HEK293 (cell line): ENCODE data around the gene KANK2.

Experiments
- EGR2 ChIP-seq: fragments of 450-650 bp; formaldehyde crosslinking; IDR thresholded peaks from 2 replicates; pipeline ENCODE4 v1.5.1; 2016; ENCODE audit warnings: low read depth, missing biosample characterization, missing genetic modification characterization
- GLIS1 ChIP-seq: fragments of 450-650 bp; formaldehyde crosslinking; IDR thresholded peaks from 2 replicates; pipeline ENCODE4 v1.5.1; 2016; ENCODE audit warnings: missing biosample characterization, missing genetic modification characterization
- HOXC10 ChIP-seq: sonication (generic); formaldehyde crosslinking; IDR thresholded peaks from 2 replicates; pipeline ENCODE4 v1.8.1; 2023; ENCODE audit warnings: mild to moderate bottlenecking, missing genetic modification reagents
- KLF10 ChIP-seq: fragments of 450-650 bp; IDR thresholded peaks from 2 replicates; pipeline ENCODE4 v1.5.1; 2018; ENCODE audit warnings: missing biosample characterization, mild to moderate bottlenecking, missing genetic modification characterization
- KLF7 ChIP-seq: fragments of 450-650 bp; formaldehyde crosslinking; IDR thresholded peaks from 2 replicates; pipeline ENCODE4 v1.5.1; 2016; ENCODE audit warnings: missing biosample characterization, missing genetic modification characterization, borderline replicate concordance
- MYNN ChIP-seq: fragments of 450-650 bp; formaldehyde crosslinking; IDR thresholded peaks from 2 replicates; pipeline ENCODE4 v1.5.1; 2016; ENCODE audit warnings: missing biosample characterization, missing genetic modification characterization, borderline replicate concordance
- ZNF146 ChIP-seq: fragments of 450-650 bp; formaldehyde crosslinking; IDR thresholded peaks from 2 replicates; pipeline ENCODE4 v1.5.1; 2016; ENCODE audit warnings: missing biosample characterization, missing genetic modification characterization
- ZNF174 ChIP-seq: fragments of 450-650 bp; formaldehyde crosslinking; IDR thresholded peaks from 2 replicates; pipeline ENCODE4 v1.5.0; 2017; ENCODE audit warnings: missing biosample characterization, mild to moderate bottlenecking, missing genetic modification characterization
- ZNF202 ChIP-seq: fragments of 450-650 bp; formaldehyde crosslinking; IDR thresholded peaks from 2 replicates; pipeline ENCODE4 v1.5.1; 2016; ENCODE audit warnings: missing biosample characterization, missing genetic modification characterization, borderline replicate concordance
- ZNF266 ChIP-seq: fragments of 450-650 bp; formaldehyde crosslinking; IDR thresholded peaks from 2 replicates; pipeline ENCODE4 v1.5.1; 2016; ENCODE audit warnings: missing biosample characterization, missing genetic modification characterization, low read depth
- ZNF280C ChIP-seq: fragments of 450-650 bp; formaldehyde crosslinking; IDR thresholded peaks from 2 replicates; pipeline ENCODE4 v1.5.1; 2016; ENCODE audit warnings: missing biosample characterization, missing genetic modification characterization
- ZNF341 ChIP-seq: fragments of 450-650 bp; formaldehyde crosslinking; IDR thresholded peaks from 2 replicates; pipeline ENCODE4; 2016; ENCODE audit warnings: low read depth, missing biosample characterization, missing genetic modification characterization
- ZNF426 ChIP-seq: fragments of 450-650 bp; formaldehyde crosslinking; IDR thresholded peaks from 2 replicates; pipeline ENCODE4 v1.5.1; 2017; ENCODE audit warnings: missing biosample characterization, missing genetic modification characterization, mild to moderate bottlenecking, inconsistent platforms, moderate library complexity
- ZNF510 ChIP-seq: fragments of 450-650 bp; formaldehyde crosslinking; IDR thresholded peaks from 2 replicates; pipeline ENCODE4 v1.5.1; 2018; ENCODE audit warnings: mild to moderate bottlenecking, missing genetic modification characterization, missing biosample characterization; ENCODE audit not compliant: insufficient replicate concordance
- ZNF513 ChIP-seq: fragments of 450-650 bp; IDR thresholded peaks from 2 replicates; pipeline ENCODE4 v1.5.1; 2018; ENCODE audit warnings: missing biosample characterization, missing genetic modification characterization
- ZNF518A ChIP-seq: fragments of 450-650 bp; formaldehyde crosslinking; conservative IDR thresholded peaks from 2 replicates; pipeline ENCODE4 v1.5.1; 2016; ENCODE audit warnings: low read depth, missing biosample characterization, missing genetic modification characterization
- ZNF548 ChIP-seq: fragments of 450-650 bp; formaldehyde crosslinking; IDR thresholded peaks from 2 replicates; pipeline ENCODE4 v1.5.1; 2016; ENCODE audit warnings: missing biosample characterization, missing genetic modification characterization
- ZNF585B ChIP-seq: fragments of 450-650 bp; formaldehyde crosslinking; IDR thresholded peaks from 2 replicates; pipeline ENCODE4 v1.5.1; 2016; ENCODE audit warnings: missing biosample characterization, missing genetic modification characterization
- ZNF600 ChIP-seq: fragments of 450-650 bp; formaldehyde crosslinking; IDR thresholded peaks from 2 replicates; pipeline ENCODE4 v1.5.1; 2016; ENCODE audit warnings: missing biosample characterization, missing genetic modification characterization
- ZNF654 ChIP-seq: fragments of 450-650 bp; formaldehyde crosslinking; IDR thresholded peaks from 2 replicates; pipeline ENCODE4 v1.5.1; 2016; ENCODE audit warnings: low read depth, missing biosample characterization, missing genetic modification characterization
- ZNF747 ChIP-seq: fragments of 450-650 bp; formaldehyde crosslinking; IDR thresholded peaks from 2 replicates; pipeline ENCODE4 v1.5.1; 2016; ENCODE audit warnings: missing biosample characterization, missing genetic modification characterization
- ZNF792 ChIP-seq: fragments of 450-650 bp; formaldehyde crosslinking; IDR thresholded peaks from 2 replicates; pipeline ENCODE4 v1.5.1; 2016; ENCODE audit warnings: missing biosample characterization, missing genetic modification characterization
- TF ChIP-seq, protein P1 (sequence below): fragments of 450-650 bp; formaldehyde crosslinking; IDR thresholded peaks from 2 replicates; pipeline ENCODE4 v1.5.1; 2016; ENCODE audit warnings: missing biosample characterization, missing genetic modification characterization
- TF ChIP-seq, protein P2 (sequence below): fragments of 450-650 bp; formaldehyde crosslinking; IDR thresholded peaks from 2 replicates; pipeline ENCODE4 v1.5.1; 2016; ENCODE audit warnings: missing biosample characterization, missing genetic modification characterization
- TF ChIP-seq, protein P3 (sequence below): fragments of 450-650 bp; formaldehyde crosslinking; IDR thresholded peaks from 2 replicates; pipeline ENCODE4 v1.5.1; 2017; ENCODE audit warnings: missing biosample characterization, missing genetic modification characterization

The KANK2 gene

GRCh38 chr19:11152318-11153062 lies 44.9 kb downstream of the KANK2 start (continued):
- TF ChIP-seq ZNF513 (tag by site-specific recombination) (no peak), ZNF426 (tag by site-specific recombination) (no peak), ZNF585B (tag by site-specific recombination) (no peak), ZNF266 (tag by site-specific recombination) (no peak), KLF7 (tag by site-specific recombination) (no peak), ZNF174 (tag by site-specific recombination) (no peak), ZNF341 (tag by site-specific recombination) (peak; percentile 57), EGR2 (tag by site-specific recombination) (peak; percentile 30; the same call in 1 of the 2 replicates), ZNF747 (no peak), GLIS1 (tag by site-specific recombination) (no peak), ZNF792 (no peak), MYNN (tag by site-specific recombination) (no peak), ZNF202 (tag by site-specific recombination) (no peak), HOXC10 (CRISPR knock-in tag) (no peak), ZNF654 (no peak), KLF10 (no peak), ZNF280C (no peak), ZNF518A (no peak), ZNF600 (tag by site-specific recombination) (peak; percentile 65), ZNF548 (tag by site-specific recombination) (no peak), ZNF510 (tag by site-specific recombination) (no peak), ZNF146 (tag by site-specific recombination) (no peak)
- TF ChIP-seq, protein P1, sequence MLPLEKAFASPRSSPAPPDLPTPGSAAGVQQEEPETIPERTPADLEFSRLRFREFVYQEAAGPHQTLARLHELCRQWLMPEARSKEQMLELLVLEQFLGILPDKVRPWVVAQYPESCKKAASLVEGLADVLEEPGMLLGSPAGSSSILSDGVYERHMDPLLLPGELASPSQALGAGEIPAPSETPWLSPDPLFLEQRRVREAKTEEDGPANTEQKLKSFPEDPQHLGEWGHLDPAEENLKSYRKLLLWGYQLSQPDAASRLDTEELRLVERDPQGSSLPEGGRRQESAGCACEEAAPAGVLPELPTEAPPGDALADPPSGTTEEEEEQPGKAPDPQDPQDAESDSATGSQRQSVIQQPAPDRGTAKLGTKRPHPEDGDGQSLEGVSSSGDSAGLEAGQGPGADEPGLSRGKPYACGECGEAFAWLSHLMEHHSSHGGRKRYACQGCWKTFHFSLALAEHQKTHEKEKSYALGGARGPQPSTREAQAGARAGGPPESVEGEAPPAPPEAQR (tag by site-specific recombination) = no peak
- TF ChIP-seq, protein P2, sequence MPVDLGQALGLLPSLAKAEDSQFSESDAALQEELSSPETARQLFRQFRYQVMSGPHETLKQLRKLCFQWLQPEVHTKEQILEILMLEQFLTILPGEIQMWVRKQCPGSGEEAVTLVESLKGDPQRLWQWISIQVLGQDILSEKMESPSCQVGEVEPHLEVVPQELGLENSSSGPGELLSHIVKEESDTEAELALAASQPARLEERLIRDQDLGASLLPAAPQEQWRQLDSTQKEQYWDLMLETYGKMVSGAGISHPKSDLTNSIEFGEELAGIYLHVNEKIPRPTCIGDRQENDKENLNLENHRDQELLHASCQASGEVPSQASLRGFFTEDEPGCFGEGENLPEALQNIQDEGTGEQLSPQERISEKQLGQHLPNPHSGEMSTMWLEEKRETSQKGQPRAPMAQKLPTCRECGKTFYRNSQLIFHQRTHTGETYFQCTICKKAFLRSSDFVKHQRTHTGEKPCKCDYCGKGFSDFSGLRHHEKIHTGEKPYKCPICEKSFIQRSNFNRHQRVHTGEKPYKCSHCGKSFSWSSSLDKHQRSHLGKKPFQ (tag by site-specific recombination) = no peak
- TF ChIP-seq, protein P3, sequence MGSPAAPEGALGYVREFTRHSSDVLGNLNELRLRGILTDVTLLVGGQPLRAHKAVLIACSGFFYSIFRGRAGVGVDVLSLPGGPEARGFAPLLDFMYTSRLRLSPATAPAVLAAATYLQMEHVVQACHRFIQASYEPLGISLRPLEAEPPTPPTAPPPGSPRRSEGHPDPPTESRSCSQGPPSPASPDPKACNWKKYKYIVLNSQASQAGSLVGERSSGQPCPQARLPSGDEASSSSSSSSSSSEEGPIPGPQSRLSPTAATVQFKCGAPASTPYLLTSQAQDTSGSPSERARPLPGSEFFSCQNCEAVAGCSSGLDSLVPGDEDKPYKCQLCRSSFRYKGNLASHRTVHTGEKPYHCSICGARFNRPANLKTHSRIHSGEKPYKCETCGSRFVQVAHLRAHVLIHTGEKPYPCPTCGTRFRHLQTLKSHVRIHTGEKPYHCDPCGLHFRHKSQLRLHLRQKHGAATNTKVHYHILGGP = no peak
